ENCODE measurements around the gene EPC1.

Gene EPC1

GRCh38 chr10:32269343-32270100 is 77.4 kb downstream of the EPC1 start (continued):
- TF ChIP-seq ZBTB11 (tag by site-specific recombination; conservative IDR thresholded peaks at IDR 0.05; ENCODE audit: low read depth) (no peak), ZNF184 (tag by site-specific recombination; IDR thresholded peaks at IDR 0.05) (no peak), ZNF776 (tag by site-specific recombination; IDR thresholded peaks at IDR 0.05; ENCODE audit: borderline replicate concordance) (no peak), SP2 (tag by site-specific recombination; IDR thresholded peaks at IDR 0.05) (no peak), ZNF248 (tag by site-specific recombination; IDR thresholded peaks at IDR 0.05) (no peak), ZNF670 (tag by site-specific recombination; IDR thresholded peaks at IDR 0.05; ENCODE audit: low read depth) (no peak), PRDM10 (tag by site-specific recombination; IDR thresholded peaks at IDR 0.05) (no peak), YY1 (tag by site-specific recombination; IDR thresholded peaks at IDR 0.05) (no peak), ZBTB26 (tag by site-specific recombination; optimal IDR thresholded peaks at IDR 0.05) (no peak), ZNF404 (tag by site-specific recombination; IDR thresholded peaks at IDR 0.05) (no peak), ZNF518A (tag by site-specific recombination; conservative IDR thresholded peaks at IDR 0.05; ENCODE audit: low read depth) (no peak), ZNF585B (tag by site-specific recombination; IDR thresholded peaks at IDR 0.05) (no peak)
